ENCODE measurements around the gene UNC13A.

UNC13A gene

DNA sequence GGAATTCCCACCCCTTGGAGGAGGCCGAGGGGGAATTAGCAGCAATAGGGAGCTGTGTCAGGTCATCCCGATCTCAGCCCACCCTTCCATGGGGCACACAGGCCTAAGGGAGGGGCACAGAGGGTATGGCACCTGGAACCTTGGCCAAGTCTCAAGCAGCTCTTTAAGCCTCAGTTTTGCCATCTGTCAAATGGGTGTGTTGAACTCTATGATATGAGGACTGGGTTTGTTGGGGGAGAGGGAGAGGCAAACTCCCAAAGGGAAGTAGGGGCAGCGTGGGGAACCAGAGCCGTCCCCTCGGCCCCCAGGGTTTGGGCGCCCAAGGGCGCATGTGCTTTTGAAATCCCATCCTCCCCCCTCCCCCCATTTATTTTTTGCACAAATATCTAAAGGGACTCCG is 83.0 kb downstream of the UNC13A start:
- TF ChIP-seq, protein P1, sequence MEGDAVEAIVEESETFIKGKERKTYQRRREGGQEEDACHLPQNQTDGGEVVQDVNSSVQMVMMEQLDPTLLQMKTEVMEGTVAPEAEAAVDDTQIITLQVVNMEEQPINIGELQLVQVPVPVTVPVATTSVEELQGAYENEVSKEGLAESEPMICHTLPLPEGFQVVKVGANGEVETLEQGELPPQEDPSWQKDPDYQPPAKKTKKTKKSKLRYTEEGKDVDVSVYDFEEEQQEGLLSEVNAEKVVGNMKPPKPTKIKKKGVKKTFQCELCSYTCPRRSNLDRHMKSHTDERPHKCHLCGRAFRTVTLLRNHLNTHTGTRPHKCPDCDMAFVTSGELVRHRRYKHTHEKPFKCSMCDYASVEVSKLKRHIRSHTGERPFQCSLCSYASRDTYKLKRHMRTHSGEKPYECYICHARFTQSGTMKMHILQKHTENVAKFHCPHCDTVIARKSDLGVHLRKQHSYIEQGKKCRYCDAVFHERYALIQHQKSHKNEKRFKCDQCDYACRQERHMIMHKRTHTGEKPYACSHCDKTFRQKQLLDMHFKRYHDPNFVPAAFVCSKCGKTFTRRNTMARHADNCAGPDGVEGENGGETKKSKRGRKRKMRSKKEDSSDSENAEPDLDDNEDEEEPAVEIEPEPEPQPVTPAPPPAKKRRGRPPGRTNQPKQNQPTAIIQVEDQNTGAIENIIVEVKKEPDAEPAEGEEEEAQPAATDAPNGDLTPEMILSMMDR (IDR thresholded peaks at IDR 0.05; ENCODE audit: low read depth, low read length) = no peak
- Histone ChIP-seq H3K9me3 (ENCODE audit: severe bottlenecking) (no peaks in the 10 kb centered on the region), H3K36me3 (peaks cover 5% of the 10 kb centered on the region), H3K4me3 (ENCODE audit: low read depth, low read length) (no peak overlapping the region), H3K27me3 (ENCODE audit: insufficient read depth, low read depth, severe bottlenecking) (no peaks in the 10 kb centered on the region), H3K27ac (no peak overlapping the region)
- DNase-seq = no peak

DNA sequence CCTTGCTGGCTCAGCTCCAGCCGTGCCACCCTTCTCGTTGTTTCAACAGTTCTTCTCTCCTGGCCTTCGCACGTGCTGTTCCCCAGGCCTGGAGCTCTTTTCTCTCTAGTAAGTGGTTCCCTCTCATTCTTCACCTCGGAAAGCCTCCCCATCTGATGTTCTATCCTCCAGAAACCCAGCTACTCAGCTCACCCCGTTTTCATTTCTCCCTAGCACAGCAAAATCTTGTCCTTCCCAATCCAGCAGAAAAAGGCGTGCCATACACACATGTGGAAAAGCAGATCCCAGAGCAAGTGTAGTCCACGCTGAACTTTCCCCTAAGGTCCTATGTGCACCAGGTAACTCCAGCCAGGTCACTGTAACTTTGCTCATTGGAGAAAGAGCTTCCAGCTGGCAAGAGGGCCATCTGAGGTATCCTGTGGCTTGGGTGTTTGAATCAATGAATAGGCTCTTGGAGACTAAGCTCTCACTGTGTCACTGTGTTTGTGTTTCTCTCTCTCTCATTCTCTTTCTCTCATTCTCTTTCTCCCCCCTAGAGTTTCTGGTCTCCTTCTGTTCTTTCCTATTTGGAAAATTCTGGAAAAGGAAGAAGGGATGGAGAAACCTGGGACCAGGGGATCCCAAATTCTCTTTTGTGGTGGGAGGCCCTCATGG is 83.7 kb downstream of the UNC13A start:
- DNase-seq = no peak
- H3K36me3 ChIP-seq = peaks cover 1% of the 10 kb centered on the region
- H3K27ac ChIP-seq = no peak overlapping the region
- TF ChIP-seq, protein P1 (IDR thresholded peaks at IDR 0.05; ENCODE audit: low read depth, low read length) = no peak
- no peaks in the 10 kb centered on the region for H3K27me3 ChIP-seq (ENCODE audit: insufficient read depth, low read depth, severe bottlenecking)
- H3K4me3 ChIP-seq (ENCODE audit: low read depth, low read length) = no peak overlapping the region
- no peaks in the 10 kb centered on the region for H3K9me3 ChIP-seq (ENCODE audit: severe bottlenecking)

DNA sequence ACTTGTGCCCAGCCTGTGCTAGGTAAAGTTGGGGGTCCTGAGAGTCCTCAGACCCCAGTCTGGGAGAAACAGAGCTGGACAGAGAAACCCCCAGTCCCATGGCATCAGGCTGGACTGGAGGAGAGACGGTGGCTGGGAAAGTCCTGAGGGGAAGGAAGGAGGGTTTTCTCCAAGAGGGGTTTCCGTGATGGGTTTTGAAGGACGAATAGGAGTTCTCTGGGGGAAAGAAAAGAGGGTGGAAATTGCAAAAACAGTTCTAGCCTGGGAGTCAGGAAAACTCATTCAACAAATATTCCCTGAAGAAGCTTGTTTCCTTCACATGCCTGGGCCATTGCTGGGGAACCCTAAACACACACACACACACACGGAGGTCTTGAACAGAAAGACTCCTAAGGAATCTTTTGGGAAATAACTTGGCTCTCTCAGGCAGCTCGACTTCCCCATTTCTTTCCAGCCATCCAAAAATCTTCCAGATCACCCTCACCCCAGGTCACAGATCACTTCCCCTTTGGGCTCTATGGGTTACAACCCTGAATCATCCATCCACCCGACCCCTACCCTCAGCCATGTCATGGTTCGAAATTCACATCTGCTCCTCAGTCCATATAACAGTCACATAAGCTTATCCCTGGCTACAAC is 85.2 kb downstream of the UNC13A start:
- peaks cover 5% of the 10 kb centered on the region for H3K27me3 ChIP-seq (ENCODE audit: insufficient read depth, low read depth, severe bottlenecking)
- no peaks in the 10 kb centered on the region; the same call in 1 of the 2 replicates for H3K36me3 ChIP-seq
- H3K27ac ChIP-seq = no peak overlapping the region
- H3K4me3 ChIP-seq (ENCODE audit: low read depth, low read length) = no peak overlapping the region
- H3K9me3 ChIP-seq (ENCODE audit: severe bottlenecking) = no peaks in the 10 kb centered on the region
- TF ChIP-seq, protein P1 (IDR thresholded peaks at IDR 0.05; ENCODE audit: low read depth, low read length) = no peak
- no peak for DNase-seq

DNA sequence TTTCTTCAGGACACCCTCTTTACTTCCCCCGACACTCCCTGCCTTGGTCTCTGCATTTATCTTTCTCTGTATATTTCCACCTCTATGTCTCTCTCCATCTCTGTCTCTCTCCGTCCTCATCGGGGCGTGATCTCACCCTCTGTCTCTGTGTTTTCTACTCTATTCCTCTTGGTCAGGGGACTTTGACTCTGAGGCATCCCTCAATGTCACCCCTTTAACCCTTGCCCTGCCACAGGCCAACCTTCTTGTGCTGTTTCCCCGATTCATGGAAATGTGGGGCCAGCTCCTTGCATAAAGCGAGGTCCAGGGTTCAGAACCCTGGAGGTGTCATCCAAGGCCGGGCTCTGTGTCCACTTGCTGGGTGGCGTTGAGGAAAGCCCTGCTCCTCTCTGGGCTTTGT is 85.9 kb downstream of the UNC13A start:
- Histone ChIP-seq H3K9me3 (ENCODE audit: severe bottlenecking) (no peaks in the 10 kb centered on the region), H3K4me3 (ENCODE audit: low read depth, low read length) (no peak overlapping the region), H3K27ac (no peak overlapping the region), H3K36me3 (no peaks in the 10 kb centered on the region; the same call in 1 of the 2 replicates), H3K27me3 (ENCODE audit: insufficient read depth, low read depth, severe bottlenecking) (peaks cover 5% of the 10 kb centered on the region)
- TF ChIP-seq, protein P1 (IDR thresholded peaks at IDR 0.05; ENCODE audit: low read depth, low read length) = no peak
- DNase-seq = no peak

DNA sequence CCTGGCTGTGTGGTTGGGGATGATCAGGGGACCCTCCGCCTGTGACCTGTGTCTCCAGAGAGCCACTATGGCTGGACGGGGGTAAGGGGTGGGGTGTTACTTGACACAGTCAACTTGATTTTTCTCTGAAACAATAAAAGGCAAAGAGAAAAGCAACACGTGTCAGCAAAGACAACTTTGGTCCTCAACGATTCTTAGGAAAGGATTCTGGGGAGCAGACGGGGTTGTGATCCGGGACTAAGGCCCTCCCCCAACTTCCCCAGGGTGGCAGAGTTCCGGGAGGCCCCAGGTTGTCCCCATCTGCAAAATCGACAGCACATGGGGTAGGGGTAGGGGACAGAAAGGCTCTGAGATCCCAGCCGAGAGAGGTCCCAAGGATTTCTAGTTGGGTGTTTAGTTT is 86.5 kb downstream of the UNC13A start:
- TF ChIP-seq, protein P1 (IDR thresholded peaks at IDR 0.05; ENCODE audit: low read depth, low read length) = no peak
- H3K27me3 ChIP-seq (ENCODE audit: insufficient read depth, low read depth, severe bottlenecking) = peaks cover 7% of the 10 kb centered on the region
- no peak overlapping the region for H3K4me3 ChIP-seq (ENCODE audit: low read depth, low read length)
- H3K9me3 ChIP-seq (ENCODE audit: severe bottlenecking) = no peaks in the 10 kb centered on the region
- H3K27ac ChIP-seq = no peak overlapping the region
- no peak for DNase-seq
- no peaks in the 10 kb centered on the region; the same call in 1 of the 2 replicates for H3K36me3 ChIP-seq

All from WERI-Rb-1 (cell line).